ENCODE measurements around the gene PATL1.

Gene PATL1

DNA sequence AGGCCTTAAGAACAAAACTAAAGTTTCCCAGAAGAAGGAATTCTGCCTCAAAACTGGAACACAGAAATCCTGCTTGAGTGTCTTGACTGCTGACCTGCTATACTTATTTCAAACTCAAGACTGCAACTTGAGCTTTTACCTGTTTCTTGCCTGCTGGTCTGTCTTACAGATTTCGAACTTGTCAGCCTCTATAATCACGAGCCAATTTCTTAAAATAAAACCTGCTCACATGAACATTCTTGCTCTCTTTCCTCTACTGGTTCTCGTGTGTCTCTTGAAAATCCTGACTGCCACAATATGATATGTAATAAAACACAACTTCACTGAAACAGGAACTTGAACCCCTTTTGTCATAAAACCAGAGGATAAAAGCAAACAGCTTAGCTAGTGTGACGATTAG lies 13.9 kb downstream of the PATL1 start:
- Mint-ChIP-seq H3K9me3 (no peaks in the 10 kb centered on the region), H3K36me3 (ENCODE audit: low read depth) (peaks cover 78% of the 10 kb centered on the region), H3K4me1 (no peaks in the 10 kb centered on the region), H3K4me3 (no peak overlapping the region), H3K27me3 (ENCODE audit: low read depth) (no peaks in the 10 kb centered on the region), H3K27ac (no peak overlapping the region)
- TF ChIP-seq, protein P1, sequence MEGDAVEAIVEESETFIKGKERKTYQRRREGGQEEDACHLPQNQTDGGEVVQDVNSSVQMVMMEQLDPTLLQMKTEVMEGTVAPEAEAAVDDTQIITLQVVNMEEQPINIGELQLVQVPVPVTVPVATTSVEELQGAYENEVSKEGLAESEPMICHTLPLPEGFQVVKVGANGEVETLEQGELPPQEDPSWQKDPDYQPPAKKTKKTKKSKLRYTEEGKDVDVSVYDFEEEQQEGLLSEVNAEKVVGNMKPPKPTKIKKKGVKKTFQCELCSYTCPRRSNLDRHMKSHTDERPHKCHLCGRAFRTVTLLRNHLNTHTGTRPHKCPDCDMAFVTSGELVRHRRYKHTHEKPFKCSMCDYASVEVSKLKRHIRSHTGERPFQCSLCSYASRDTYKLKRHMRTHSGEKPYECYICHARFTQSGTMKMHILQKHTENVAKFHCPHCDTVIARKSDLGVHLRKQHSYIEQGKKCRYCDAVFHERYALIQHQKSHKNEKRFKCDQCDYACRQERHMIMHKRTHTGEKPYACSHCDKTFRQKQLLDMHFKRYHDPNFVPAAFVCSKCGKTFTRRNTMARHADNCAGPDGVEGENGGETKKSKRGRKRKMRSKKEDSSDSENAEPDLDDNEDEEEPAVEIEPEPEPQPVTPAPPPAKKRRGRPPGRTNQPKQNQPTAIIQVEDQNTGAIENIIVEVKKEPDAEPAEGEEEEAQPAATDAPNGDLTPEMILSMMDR (IDR thresholded peaks at IDR 0.05; ENCODE audit: unreplicated experiment in 3 of 3), result no peak

DNA sequence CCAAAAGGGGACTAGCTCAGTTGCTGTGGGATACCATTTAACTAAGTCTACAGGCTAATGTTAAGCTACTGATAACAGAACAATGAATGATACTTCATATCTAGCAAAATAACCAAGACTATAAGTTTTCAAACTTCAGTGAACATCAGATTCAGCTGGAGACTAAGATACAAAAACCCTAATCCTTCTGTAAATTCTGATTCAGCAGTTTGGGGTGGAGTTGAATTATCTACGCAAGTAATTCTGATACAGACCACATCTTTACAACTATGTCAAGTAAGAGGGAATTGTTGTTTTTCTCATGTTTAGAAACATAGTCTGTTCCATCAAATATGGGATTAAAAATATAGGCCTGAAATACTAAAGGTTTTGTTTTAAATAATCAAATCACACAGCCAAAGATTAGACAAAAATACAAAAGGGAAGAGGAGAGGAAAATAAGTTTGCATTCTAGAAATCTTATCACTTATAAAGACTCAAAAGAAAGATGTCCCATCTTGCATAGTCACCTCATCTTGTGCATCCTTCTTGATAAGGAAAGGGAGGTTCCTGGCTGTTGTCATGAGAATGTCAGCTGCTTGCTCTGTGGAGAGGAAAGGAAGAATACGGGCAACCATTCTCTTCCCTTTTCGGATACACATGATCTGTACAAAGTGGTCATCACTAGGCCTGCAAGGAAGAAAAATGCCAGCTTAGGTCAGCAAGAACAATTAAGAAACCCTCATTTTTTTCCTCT lies 21.4 kb downstream of the PATL1 start:
- no peaks in the 10 kb centered on the region for H3K9me3 Mint-ChIP-seq
- no peaks in the 10 kb centered on the region for H3K4me1 Mint-ChIP-seq
- H3K36me3 Mint-ChIP-seq (ENCODE audit: low read depth), result peaks cover 92% of the 10 kb centered on the region
- H3K27ac Mint-ChIP-seq, result no peak overlapping the region
- H3K27me3 Mint-ChIP-seq (ENCODE audit: low read depth), result no peaks in the 10 kb centered on the region
- TF ChIP-seq, protein P1 (IDR thresholded peaks at IDR 0.05; ENCODE audit: unreplicated experiment in 3 of 3), result no peak
- H3K4me3 Mint-ChIP-seq, result no peak overlapping the region

DNA sequence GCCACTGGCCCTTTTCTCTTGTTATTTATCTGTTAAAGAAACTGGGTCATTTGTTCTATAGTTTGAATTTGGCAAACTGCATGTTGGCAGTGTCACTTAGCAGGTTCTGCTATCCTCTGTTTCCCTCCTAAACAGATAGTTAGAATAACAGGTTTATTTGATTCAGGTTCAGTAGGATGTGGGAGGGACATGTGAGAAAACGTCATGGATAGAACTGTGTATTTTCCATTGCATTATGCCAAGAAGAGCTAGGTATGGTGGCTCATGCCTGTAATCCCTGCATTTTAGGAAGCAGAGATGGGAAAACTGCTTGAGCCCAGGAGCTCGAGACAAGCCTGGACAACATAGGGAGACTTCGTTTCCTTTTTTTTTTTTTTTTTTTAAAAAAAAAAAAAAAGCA lies 24.3 kb downstream of the PATL1 start:
- no peaks in the 10 kb centered on the region for H3K4me1 Mint-ChIP-seq

DNA sequence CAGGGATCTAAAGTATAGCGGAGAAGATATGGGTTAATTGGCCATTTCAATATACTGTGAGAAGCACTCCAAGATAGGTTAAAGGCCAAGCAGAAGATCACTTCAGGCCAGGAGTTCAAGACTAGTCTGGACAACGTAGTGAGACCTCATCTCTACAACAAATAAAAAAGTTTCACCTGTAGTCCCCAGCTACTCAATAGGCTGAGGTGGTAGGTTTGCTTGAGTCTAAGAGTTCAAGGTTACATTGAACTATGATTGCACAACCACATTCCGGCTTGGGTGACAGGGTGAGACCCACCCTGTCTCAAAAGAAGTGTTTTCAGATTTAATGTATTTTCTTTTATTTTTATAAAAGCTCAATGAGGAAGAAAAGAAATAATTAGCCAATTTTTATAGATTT lies 25.4 kb downstream of the PATL1 start:
- no peaks in the 10 kb centered on the region for H3K4me1 Mint-ChIP-seq
- no peaks in the 10 kb centered on the region for H3K27me3 Mint-ChIP-seq (ENCODE audit: low read depth)
- TF ChIP-seq, protein P1 (IDR thresholded peaks at IDR 0.05; ENCODE audit: unreplicated experiment in 3 of 3), result no peak
- no peaks in the 10 kb centered on the region for H3K9me3 Mint-ChIP-seq
- H3K36me3 Mint-ChIP-seq (ENCODE audit: low read depth), result peaks cover 87% of the 10 kb centered on the region
- H3K4me3 Mint-ChIP-seq, result no peak overlapping the region
- H3K27ac Mint-ChIP-seq, result no peak overlapping the region

More for the DNA sequence above, 24.3 kb downstream of the PATL1 start:
- TF ChIP-seq, protein P1 (IDR thresholded peaks at IDR 0.05; ENCODE audit: unreplicated experiment in 3 of 3), result no peak
- Mint-ChIP-seq H3K36me3 (ENCODE audit: low read depth) (peaks cover 87% of the 10 kb centered on the region), H3K9me3 (no peaks in the 10 kb centered on the region), H3K27ac (no peak overlapping the region), H3K27me3 (ENCODE audit: low read depth) (no peaks in the 10 kb centered on the region), H3K4me3 (no peak overlapping the region)

DNA sequence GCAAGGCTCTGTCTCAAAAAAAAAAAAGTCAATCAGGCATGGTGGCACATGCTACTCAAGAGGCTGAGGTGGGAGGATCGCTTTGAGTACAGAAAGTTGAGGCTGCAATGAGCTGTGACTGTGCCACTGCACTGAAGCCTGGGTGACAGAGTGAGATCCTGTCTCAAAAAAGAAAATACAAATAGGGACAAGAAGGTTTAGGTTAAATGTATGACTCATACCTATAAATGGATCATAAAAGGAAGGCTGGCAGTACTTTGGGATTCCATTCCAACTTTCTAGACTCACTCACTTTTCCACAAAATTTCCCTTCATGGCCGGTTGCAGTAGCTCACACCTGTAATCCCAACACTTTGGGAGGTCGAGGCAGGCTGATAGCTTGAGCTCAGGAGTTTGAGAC lies 27.7 kb downstream of the PATL1 start:
- H3K4me1 Mint-ChIP-seq, result no peaks in the 10 kb centered on the region
- no peaks in the 10 kb centered on the region for H3K27me3 Mint-ChIP-seq (ENCODE audit: low read depth)
- H3K4me3 Mint-ChIP-seq, result no peak overlapping the region
- no peak overlapping the region for H3K27ac Mint-ChIP-seq
- H3K36me3 Mint-ChIP-seq (ENCODE audit: low read depth), result peaks cover 91% of the 10 kb centered on the region
- no peaks in the 10 kb centered on the region for H3K9me3 Mint-ChIP-seq
- TF ChIP-seq, protein P1 (IDR thresholded peaks at IDR 0.05; ENCODE audit: unreplicated experiment in 3 of 3), result no peak

DNA sequence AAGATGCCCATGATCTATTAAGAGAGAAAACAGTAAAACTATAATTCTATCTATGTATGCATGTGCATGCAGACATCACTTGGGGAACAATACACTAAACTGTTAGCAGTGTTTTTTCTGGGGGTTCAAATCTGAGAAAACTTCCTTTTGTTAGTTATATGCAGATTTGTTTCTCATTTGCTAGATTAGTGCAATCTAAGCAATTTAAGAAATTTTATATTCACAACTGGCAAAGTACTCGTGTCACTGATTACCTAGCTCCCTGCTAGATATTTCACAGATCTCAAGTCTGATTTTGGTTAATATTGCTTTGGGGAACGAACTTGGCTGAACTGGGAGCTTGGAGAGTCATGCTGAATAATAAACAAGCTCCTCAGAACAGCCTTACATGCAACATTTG lies 38.3 kb downstream of the PATL1 start:
- Mint-ChIP-seq H3K27me3 (ENCODE audit: low read depth) (peaks cover 4% of the 10 kb centered on the region), H3K27ac (no peak overlapping the region), H3K9me3 (no peaks in the 10 kb centered on the region), H3K36me3 (ENCODE audit: low read depth) (no peaks in the 10 kb centered on the region), H3K4me3 (no peak overlapping the region), H3K4me1 (no peaks in the 10 kb centered on the region)
- TF ChIP-seq, protein P1 (IDR thresholded peaks at IDR 0.05; ENCODE audit: unreplicated experiment in 3 of 3), result no peak
